Natural killer cell (primary cell): ENCODE results near the gene EHD4. TPM values are rescaled to one million over a fixed set of nuclear protein-coding genes. Genes with fewer than 3 reads are reported as not detected.

ENCODE experiments used
- ATAC-seq, 3 donors: fragments of 150-1000 bp in 2 of 3; fragments of 200-7000 bp in 1 of 3; cut with Tn5 transposase; 1 replicate in 1 of 3; 2 replicates in 2 of 3; pipeline ENCODE4 v1.10.0; 2021; ENCODE audit warnings: mild to moderate bottlenecking in 2 of 3, moderate library complexity in 2 of 3
- DNase-seq, 2 donors: peaks; one replicate each; pipeline versions ENCODE4 v3.0.0 to v3.0.0-alpha.2; 2013 to 2021; ENCODE audit warnings: mixed read lengths in 1 of 2
- H3K27ac ChIP-seq: one replicate; pipeline ENCODE4 v1.5.1; 2013; ENCODE audit warnings: mild to moderate bottlenecking, low read length
- H3K27me3 ChIP-seq: one replicate; pipeline ENCODE4 v1.6.1; 2013; ENCODE audit warnings: low read length; ENCODE audit not compliant: control insufficient read depth, insufficient read depth
- H3K36me3 ChIP-seq: one replicate; pipeline ENCODE4 v1.6.1; 2013; ENCODE audit warnings: low read length; ENCODE audit not compliant: control insufficient read depth, insufficient read depth
- H3K4me1 ChIP-seq: one replicate; pipeline ENCODE4 v1.6.1; 2013; ENCODE audit warnings: low read length; ENCODE audit not compliant: control insufficient read depth, insufficient read depth
- H3K4me3 ChIP-seq: one replicate; pipeline ENCODE4 v1.5.1; 2013; ENCODE audit warnings: low read length
- H3K9me3 ChIP-seq: one replicate; pipeline ENCODE4 v1.6.1; 2013; ENCODE audit warnings: low read length; ENCODE audit not compliant: control insufficient read depth, insufficient read depth
- H3K27ac Mint-ChIP-seq, 2 donors: one replicate each; pipeline ENCODE4 v1.8.0; 2022; ENCODE audit warnings: mild to moderate bottlenecking in 2 of 2, mixed read lengths in 2 of 2, moderate library complexity in 1 of 2
- H3K27me3 Mint-ChIP-seq, 2 donors: one replicate each; pipeline ENCODE4 v1.8.0; 2022; ENCODE audit warnings: low read depth in 2 of 2, mixed read lengths in 2 of 2
- H3K36me3 Mint-ChIP-seq: one replicate; pipeline ENCODE4 v1.8.0; 2022; ENCODE audit warnings: mixed read lengths
- H3K4me1 Mint-ChIP-seq, 2 donors: one replicate each; pipeline ENCODE4 v1.8.0; 2022; ENCODE audit warnings: mixed read lengths in 2 of 2
- H3K4me3 Mint-ChIP-seq: one replicate; pipeline ENCODE4 v1.8.0; 2022; ENCODE audit warnings: mild to moderate bottlenecking, moderate library complexity, mixed read lengths
- H3K9me3 Mint-ChIP-seq, 2 donors: one replicate each; pipeline ENCODE4 v1.8.0; 2022; ENCODE audit warnings: mixed read lengths in 2 of 2
- WGBS: methylation state at CpG from one replicate; pipeline ENCODE4 v1.1.7; 2013; ENCODE audit warnings: missing lambda C conversion rate; ENCODE audit not compliant: insufficient coverage; 5-methylcytosine and 5-hydroxymethylcytosine counted together
- intact Hi-C: fragments of 100-400 bp; cut with micrococcal nuclease; formaldehyde crosslinking; loops from one replicate; pipeline ENCODE4 v1.14.2; 2022
- total RNA-seq, 4 donors: library from RNA; stranded (reverse); fragments of 120-200 nt in 1 of 4; gene quantifications; one replicate each; pipeline versions ENCODE4 v1.2.3 to v1.2.4, GENCODE V29; 2013 to 2022
- TF ChIP-seq, protein P1 (sequence below): fragments of 200-600 bp; IDR thresholded peaks from one replicate; pipeline ENCODE4 v1.8.0; 2022; ENCODE audit warnings: antibody characterized with exemption

The EHD4 gene
- total RNA-seq, 3 donors from 2014 or later (not counting 1 experiment from before 2014, with no cell fraction given) = 28.4 to 34.6 (median 31.7) TPM

GRCh38 chr15:41930221-41930866 lies 42.0 kb downstream of the EHD4 start:
- Histone ChIP-seq H3K4me3 (no peak overlapping the region), H3K9me3 (no peaks in the 10 kb centered on the region), H3K36me3 (no peaks in the 10 kb centered on the region), H3K4me1 (peaks cover 39% of the 10 kb centered on the region), H3K27me3 (no peaks in the 10 kb centered on the region), H3K27ac (no peak overlapping the region)
- TF ChIP-seq, protein P1, sequence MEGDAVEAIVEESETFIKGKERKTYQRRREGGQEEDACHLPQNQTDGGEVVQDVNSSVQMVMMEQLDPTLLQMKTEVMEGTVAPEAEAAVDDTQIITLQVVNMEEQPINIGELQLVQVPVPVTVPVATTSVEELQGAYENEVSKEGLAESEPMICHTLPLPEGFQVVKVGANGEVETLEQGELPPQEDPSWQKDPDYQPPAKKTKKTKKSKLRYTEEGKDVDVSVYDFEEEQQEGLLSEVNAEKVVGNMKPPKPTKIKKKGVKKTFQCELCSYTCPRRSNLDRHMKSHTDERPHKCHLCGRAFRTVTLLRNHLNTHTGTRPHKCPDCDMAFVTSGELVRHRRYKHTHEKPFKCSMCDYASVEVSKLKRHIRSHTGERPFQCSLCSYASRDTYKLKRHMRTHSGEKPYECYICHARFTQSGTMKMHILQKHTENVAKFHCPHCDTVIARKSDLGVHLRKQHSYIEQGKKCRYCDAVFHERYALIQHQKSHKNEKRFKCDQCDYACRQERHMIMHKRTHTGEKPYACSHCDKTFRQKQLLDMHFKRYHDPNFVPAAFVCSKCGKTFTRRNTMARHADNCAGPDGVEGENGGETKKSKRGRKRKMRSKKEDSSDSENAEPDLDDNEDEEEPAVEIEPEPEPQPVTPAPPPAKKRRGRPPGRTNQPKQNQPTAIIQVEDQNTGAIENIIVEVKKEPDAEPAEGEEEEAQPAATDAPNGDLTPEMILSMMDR = no peak
- no peak for DNase-seq
- Mint-ChIP-seq H3K4me3 (no peak overlapping the region), H3K9me3 (no peaks in the 10 kb centered on the region), H3K4me1 (peaks cover 21 to 25% of the 10 kb centered on the region in 2 donors), H3K36me3 (no peaks in the 10 kb centered on the region), H3K27ac (no peak overlapping the region), H3K27me3 (no peaks in the 10 kb centered on the region)
- no peak for ATAC-seq
- 90% methylated on average over 7 of the region's 8 CpGs for WGBS
- intact Hi-C loops = no loop called here

GRCh38 chr15:41928637-41929620 lies 43.4 kb downstream of the EHD4 start:
- Mint-ChIP-seq H3K27me3 (no peaks in the 10 kb centered on the region), H3K36me3 (no peaks in the 10 kb centered on the region), H3K27ac (no peak overlapping the region), H3K4me1 (peaks cover 10 to 13% of the 10 kb centered on the region in 2 donors), H3K9me3 (no peaks in the 10 kb centered on the region), H3K4me3 (no peak overlapping the region)
- H3K9me3 ChIP-seq = no peaks in the 10 kb centered on the region
- intact Hi-C loops = no loop called here
- H3K27ac ChIP-seq = peak overlapping the region; percentile 39
- no peak for DNase-seq
- peaks cover 25% of the 10 kb centered on the region for H3K4me1 ChIP-seq
- H3K27me3 ChIP-seq = no peaks in the 10 kb centered on the region
- H3K36me3 ChIP-seq = peaks cover 3% of the 10 kb centered on the region
- no peak overlapping the region for H3K4me3 ChIP-seq
- TF ChIP-seq, protein P1 = no peak
- ATAC-seq = no peak
- WGBS = 76% methylated on average over 16 of the region's 16 CpGs

- TF ChIP-seq, protein P1 = no peak
- intact Hi-C loops = no loop called here
- H3K4me3 ChIP-seq = no peak overlapping the region
- WGBS = 90% methylated on average over 6 of the region's 6 CpGs
- no peak for DNase-seq
- no peaks in the 10 kb centered on the region for H3K36me3 Mint-ChIP-seq
- no peak for ATAC-seq
- H3K27me3 Mint-ChIP-seq = no peaks in the 10 kb centered on the region
- H3K27ac Mint-ChIP-seq = no peak overlapping the region
- H3K36me3 ChIP-seq = peaks cover 3% of the 10 kb centered on the region
- no peaks in the 10 kb centered on the region for H3K9me3 ChIP-seq
- peaks cover 19% of the 10 kb centered on the region for H3K4me1 ChIP-seq
- H3K4me3 Mint-ChIP-seq = no peak overlapping the region
- H3K4me1 Mint-ChIP-seq = peaks cover 10 to 13% of the 10 kb centered on the region in 2 donors
- H3K27ac ChIP-seq = no peak overlapping the region
- no peaks in the 10 kb centered on the region for H3K9me3 Mint-ChIP-seq
- no peaks in the 10 kb centered on the region for H3K27me3 ChIP-seq
These were observed 44.3 kb downstream of the EHD4 start for GRCh38 chr15:41928100-41928499.
